Fibroblast of lung (primary cell): Measurements from ENCODE around the gene RPS16.

Experiments used
- CTCF ChIP-seq, 2 donors: IDR thresholded peaks in 1 of 2; conservative IDR thresholded peaks in 1 of 2; 1 replicate in 1 of 2; 2 replicates in 1 of 2; pipeline ENCODE4 v1.5.1; 2011 to 2012; ENCODE audit warnings: low read length in 2 of 2, control low read depth in 1 of 2, inconsistent platforms in 1 of 2, low read depth in 1 of 2, mild to moderate bottlenecking in 1 of 2
- EZH2 ChIP-seq: IDR thresholded peaks from 2 replicates; pipeline ENCODE4 v1.5.1; 2012; ENCODE audit warnings: low read length, control low read depth, mild to moderate bottlenecking; ENCODE audit errors: missing control alignments

- TF ChIP-seq CTCF (conservative IDR thresholded peaks at IDR 0.05 in 1 of 2, IDR thresholded peaks at IDR 0.05 in 1 of 2; ENCODE audit: low read depth in 1 of 2, low read length in 2 of 2) (no peak), EZH2 (no peak)
These were observed 45.9 kb downstream of the RPS16 start for GRCh38 chr19:39389631-39390414.
